Measurements from ENCODE around the gene TNC. TPM values are rescaled to one million over a fixed set of nuclear protein-coding genes. Genes with fewer than 3 reads are reported as not detected.
"Not testable (repeated sequence)": the region's sequence is repeated elsewhere in the genome, so short reads cannot be mapped to it uniquely, and the experiment has no call there.

TNC gene
- total RNA-seq, 6 experiments from 2014 or later = 1.7 to 9.3 (median 4.0) TPM

DNA sequence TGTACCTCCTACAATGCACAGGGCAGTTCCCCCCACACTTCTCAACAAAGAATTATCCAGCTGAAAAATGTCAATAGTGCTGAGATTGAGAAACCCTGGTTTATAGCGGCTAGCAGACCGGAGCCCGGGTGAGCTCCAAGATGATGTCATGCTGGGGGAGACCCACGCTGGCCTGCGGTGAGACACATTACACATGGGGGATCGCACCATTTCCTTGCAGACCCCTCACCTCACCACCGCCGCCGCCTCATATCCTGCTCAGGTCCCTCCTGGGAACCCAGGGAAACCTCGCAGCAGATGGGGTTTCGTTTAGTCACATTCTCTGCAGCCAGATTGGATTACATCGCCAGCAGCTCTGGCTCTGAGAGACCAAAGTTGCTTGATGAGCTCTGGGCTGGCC lies 14.7 kb upstream of the TNC start:
- TF ChIP-seq POLR2A (IDR thresholded peaks at IDR 0.05) (no peak), CTCF (IDR thresholded peaks at IDR 0.05) (no peak)
- no peaks in the 10 kb centered on the region for H3K36me3 ChIP-seq
- WGBS (ENCODE audit: insufficient coverage, low coverage, low lambda C conversion rate, missing lambda C conversion rate) = 93% methylated on average over 2 of the region's 12 CpGs
- no peaks in the 10 kb centered on the region for H3K27me3 ChIP-seq
- no peaks in the 10 kb centered on the region for H3K4me1 ChIP-seq
- H3K4me3 ChIP-seq = no peak overlapping the region
- no peak overlapping the region for H3K27ac ChIP-seq
- no peaks in the 10 kb centered on the region for H3K9me3 ChIP-seq
- no peak for DNase-seq
- intact Hi-C loops (cut with DNase I) = no loop called here
- no peak for ATAC-seq

- WGBS (ENCODE audit: insufficient coverage, low coverage, low lambda C conversion rate, missing lambda C conversion rate) = 82% methylated on average over 3 of the region's 3 CpGs
- Histone ChIP-seq H3K4me3 (no peak overlapping the region), H3K27ac (no peak overlapping the region), H3K9me3 (no peaks in the 10 kb centered on the region), H3K36me3 (no peaks in the 10 kb centered on the region), H3K4me1 (no peaks in the 10 kb centered on the region), H3K27me3 (no peaks in the 10 kb centered on the region)
- DNase-seq = no peak
- intact Hi-C loops (cut with DNase I) = no loop called here
- TF ChIP-seq CTCF (IDR thresholded peaks at IDR 0.05) (no peak), POLR2A (IDR thresholded peaks at IDR 0.05) (no peak)
- no peak for ATAC-seq
These were observed 12.2 kb upstream of the TNC start for GRCh38 chr9:115130176-115130575.

- H3K36me3 ChIP-seq; H3K27ac ChIP-seq; H3K4me3 ChIP-seq; H3K4me1 ChIP-seq; DNase-seq; H3K9me3 ChIP-seq; intact Hi-C loops (cut with DNase I); ATAC-seq; H3K27me3 ChIP-seq: not testable (repeated sequence)
- 89% methylated on average over 6 of the region's 6 CpGs for WGBS (ENCODE audit: insufficient coverage, low coverage, low lambda C conversion rate, missing lambda C conversion rate)
These were observed 10.8 kb upstream of the TNC start for GRCh38 chr9:115128726-115129125.

DNA sequence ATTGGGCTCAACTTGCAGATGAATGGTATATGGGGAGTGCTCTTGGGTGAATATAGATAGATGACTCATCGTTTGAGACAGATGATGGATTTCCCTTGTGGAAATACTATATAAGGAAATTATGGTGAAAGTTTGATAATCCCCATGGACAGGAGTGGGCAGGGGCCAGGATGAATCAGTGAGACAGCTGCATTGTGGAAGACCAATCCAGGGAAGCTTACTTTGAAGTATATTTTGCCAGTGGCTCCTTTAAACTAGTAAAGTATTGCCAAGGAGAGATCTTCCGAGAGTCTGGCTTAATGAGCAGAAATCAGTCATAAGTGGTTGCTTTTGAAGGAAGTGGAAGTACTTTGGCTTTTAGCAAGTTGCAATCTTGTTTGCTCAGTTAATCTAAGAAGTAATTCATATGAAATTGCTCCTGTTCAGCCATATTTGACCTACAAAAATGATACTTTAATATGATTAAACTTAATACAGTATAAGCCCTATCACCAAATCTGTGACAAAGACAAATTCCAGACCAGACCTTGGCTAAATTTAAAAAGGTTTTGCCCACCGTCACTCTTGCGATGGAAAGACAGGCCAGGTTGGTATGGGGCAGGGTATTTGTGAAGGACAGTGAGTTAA lies 9.3 kb upstream of the TNC start:
- H3K9me3 ChIP-seq = no peaks in the 10 kb centered on the region
- intact Hi-C loops (cut with DNase I) = no loop called here
- no peak overlapping the region for H3K27ac ChIP-seq
- H3K4me3 ChIP-seq = no peak overlapping the region
- H3K4me1 ChIP-seq = no peaks in the 10 kb centered on the region
- H3K36me3 ChIP-seq = no peaks in the 10 kb centered on the region
- H3K27me3 ChIP-seq = no peaks in the 10 kb centered on the region
- DNase-seq (no peak), ATAC-seq (no peak)
- no peak for TF ChIP-seq CTCF (IDR thresholded peaks at IDR 0.05)
- TF ChIP-seq POLR2A (IDR thresholded peaks at IDR 0.05) = no peak
- 76% methylated on average over 4 of the region's 4 CpGs for WGBS (ENCODE audit: insufficient coverage, low coverage, low lambda C conversion rate, missing lambda C conversion rate)

GRCh38 chr9:115126404-115126803 lies 8.4 kb upstream of the TNC start:
- ATAC-seq = no peak

More at GRCh38 chr9:115126404-115126803, 8.4 kb upstream of the TNC start:
- H3K4me3 ChIP-seq = no peak overlapping the region
- 74% methylated on average over 2 of the region's 2 CpGs for WGBS (ENCODE audit: insufficient coverage, low coverage, low lambda C conversion rate, missing lambda C conversion rate)
- H3K4me1 ChIP-seq = no peaks in the 10 kb centered on the region
- H3K9me3 ChIP-seq = no peaks in the 10 kb centered on the region
- no peaks in the 10 kb centered on the region for H3K27me3 ChIP-seq
- no peak for DNase-seq
- H3K27ac ChIP-seq = no peak overlapping the region
- H3K36me3 ChIP-seq = no peaks in the 10 kb centered on the region
- intact Hi-C loops (cut with DNase I) = no loop called here
- no peak for TF ChIP-seq CTCF (IDR thresholded peaks at IDR 0.05)
- no peak for TF ChIP-seq POLR2A (IDR thresholded peaks at IDR 0.05)

All from right lobe of liver (tissue), 6 donors.